IMR-90 (cell line): ENCODE results near the gene CNKSR3.

Experiments
- BHLHE40 ChIP-seq: fragments of 150-350 bp; IDR thresholded peaks from 2 replicates; pipeline ENCODE4 v1.6.1; 2016; ENCODE audit warnings: mild to moderate bottlenecking, low read depth, low read length
- CEBPB ChIP-seq: IDR thresholded peaks from 2 replicates; pipeline ENCODE4 v1.6.1; 2012; ENCODE audit warnings: low read depth, low read length, improper control_type of control experiment
- CHD1 ChIP-seq: IDR thresholded peaks from 2 replicates; pipeline ENCODE4 v1.6.1; 2012; ENCODE audit warnings: low read depth, low read length, improper control_type of control experiment
- FOS ChIP-seq: fragments of 150-350 bp; IDR thresholded peaks from 2 replicates; pipeline ENCODE4 v1.6.1; 2016; ENCODE audit warnings: low read depth, low read length
- MAFK ChIP-seq: IDR thresholded peaks from 2 replicates; pipeline ENCODE4 v1.6.1; 2012; ENCODE audit warnings: low read depth, low read length, improper control_type of control experiment
- MAZ ChIP-seq: IDR thresholded peaks from 2 replicates; pipeline ENCODE4 v1.6.1; 2012; ENCODE audit warnings: low read depth, mild to moderate bottlenecking, low read length, improper control_type of control experiment, moderate library complexity, borderline replicate concordance
- MXI1 ChIP-seq: IDR thresholded peaks from 2 replicates; pipeline ENCODE4 v1.6.1; 2012; ENCODE audit warnings: low read depth, mild to moderate bottlenecking, low read length, moderate library complexity, borderline replicate concordance
- POLR2A ChIP-seq: IDR thresholded peaks from 2 replicates; pipeline ENCODE4 v1.6.1; 2012; ENCODE audit warnings: mild to moderate bottlenecking, low read depth, low read length
- RAD21 ChIP-seq: IDR thresholded peaks from 2 replicates; pipeline ENCODE4 v1.6.1; 2012; ENCODE audit warnings: low read length, improper control_type of control experiment
- RCOR1 ChIP-seq: IDR thresholded peaks from 2 replicates; pipeline ENCODE4 v1.6.1; 2012; ENCODE audit warnings: mild to moderate bottlenecking, low read length, improper control_type of control experiment; ENCODE audit not compliant: insufficient replicate concordance
- RFX5 ChIP-seq: IDR thresholded peaks from 2 replicates; pipeline ENCODE4 v1.8.0; 2012; ENCODE audit warnings: low read depth, mild to moderate bottlenecking, low read length, moderate library complexity
- SMC3 ChIP-seq: fragments of 150-350 bp; IDR thresholded peaks from 2 replicates; pipeline ENCODE4 v1.6.1; 2016; ENCODE audit warnings: low read depth, mild to moderate bottlenecking, antibody characterized with exemption, low read length, moderate library complexity
- TF ChIP-seq, protein P1 (sequence below): conservative IDR thresholded peaks from 2 replicates; pipeline ENCODE4 v1.5.1; 2012; ENCODE audit warnings: mild to moderate bottlenecking, low read depth, low read length, improper control_type of control experiment
- TF ChIP-seq, protein P2 (sequence below): fragments of 150-350 bp; IDR thresholded peaks from 2 replicates; pipeline ENCODE4 v1.6.1; 2017; ENCODE audit warnings: mild to moderate bottlenecking, antibody characterized with exemption, low read length, low read depth

DNA sequence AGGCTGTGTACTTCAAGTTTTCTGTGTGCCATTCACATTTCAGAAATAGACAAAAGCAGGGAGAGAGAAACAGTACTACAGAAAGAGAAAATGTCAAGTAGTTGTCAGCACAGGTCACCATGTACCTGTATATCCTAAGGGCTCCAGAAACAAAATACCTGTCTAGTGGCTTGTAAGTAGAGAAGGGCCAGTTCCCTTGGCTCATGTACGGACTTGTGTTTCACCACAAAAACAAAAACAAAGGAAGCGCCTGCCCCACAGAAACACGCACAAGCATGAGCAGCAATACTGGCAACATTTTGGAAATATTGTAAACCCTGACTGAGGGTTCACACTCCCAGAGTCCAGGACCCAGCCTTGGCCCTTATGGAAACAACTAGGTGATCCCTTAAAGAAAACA is 44.3 kb downstream of the CNKSR3 start:
- TF ChIP-seq POLR2A = no peak
- TF ChIP-seq CEBPB = no peak
- TF ChIP-seq RAD21 = no peak
- TF ChIP-seq, protein P1, sequence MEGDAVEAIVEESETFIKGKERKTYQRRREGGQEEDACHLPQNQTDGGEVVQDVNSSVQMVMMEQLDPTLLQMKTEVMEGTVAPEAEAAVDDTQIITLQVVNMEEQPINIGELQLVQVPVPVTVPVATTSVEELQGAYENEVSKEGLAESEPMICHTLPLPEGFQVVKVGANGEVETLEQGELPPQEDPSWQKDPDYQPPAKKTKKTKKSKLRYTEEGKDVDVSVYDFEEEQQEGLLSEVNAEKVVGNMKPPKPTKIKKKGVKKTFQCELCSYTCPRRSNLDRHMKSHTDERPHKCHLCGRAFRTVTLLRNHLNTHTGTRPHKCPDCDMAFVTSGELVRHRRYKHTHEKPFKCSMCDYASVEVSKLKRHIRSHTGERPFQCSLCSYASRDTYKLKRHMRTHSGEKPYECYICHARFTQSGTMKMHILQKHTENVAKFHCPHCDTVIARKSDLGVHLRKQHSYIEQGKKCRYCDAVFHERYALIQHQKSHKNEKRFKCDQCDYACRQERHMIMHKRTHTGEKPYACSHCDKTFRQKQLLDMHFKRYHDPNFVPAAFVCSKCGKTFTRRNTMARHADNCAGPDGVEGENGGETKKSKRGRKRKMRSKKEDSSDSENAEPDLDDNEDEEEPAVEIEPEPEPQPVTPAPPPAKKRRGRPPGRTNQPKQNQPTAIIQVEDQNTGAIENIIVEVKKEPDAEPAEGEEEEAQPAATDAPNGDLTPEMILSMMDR = no peak
- TF ChIP-seq, protein P2, sequence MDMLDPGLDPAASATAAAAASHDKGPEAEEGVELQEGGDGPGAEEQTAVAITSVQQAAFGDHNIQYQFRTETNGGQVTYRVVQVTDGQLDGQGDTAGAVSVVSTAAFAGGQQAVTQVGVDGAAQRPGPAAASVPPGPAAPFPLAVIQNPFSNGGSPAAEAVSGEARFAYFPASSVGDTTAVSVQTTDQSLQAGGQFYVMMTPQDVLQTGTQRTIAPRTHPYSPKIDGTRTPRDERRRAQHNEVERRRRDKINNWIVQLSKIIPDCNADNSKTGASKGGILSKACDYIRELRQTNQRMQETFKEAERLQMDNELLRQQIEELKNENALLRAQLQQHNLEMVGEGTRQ = no peak
- no peak for TF ChIP-seq RFX5
- no peak for TF ChIP-seq RCOR1
- TF ChIP-seq SMC3 = no peak
- TF ChIP-seq CHD1 = no peak
- no peak for TF ChIP-seq MXI1
- TF ChIP-seq MAZ = no peak
- TF ChIP-seq BHLHE40 = no peak
- no peak for TF ChIP-seq FOS
- TF ChIP-seq MAFK = no peak
